Amygdala (tissue), 56 donors: Measurements from ENCODE around the gene HERC3.

Experiments used
- DNase-seq, 56 donors: peaks; one replicate each; lab custom pipeline; 2025; lab: John Stamatoyannopoulos, UW

HERC3 gene

DNA sequence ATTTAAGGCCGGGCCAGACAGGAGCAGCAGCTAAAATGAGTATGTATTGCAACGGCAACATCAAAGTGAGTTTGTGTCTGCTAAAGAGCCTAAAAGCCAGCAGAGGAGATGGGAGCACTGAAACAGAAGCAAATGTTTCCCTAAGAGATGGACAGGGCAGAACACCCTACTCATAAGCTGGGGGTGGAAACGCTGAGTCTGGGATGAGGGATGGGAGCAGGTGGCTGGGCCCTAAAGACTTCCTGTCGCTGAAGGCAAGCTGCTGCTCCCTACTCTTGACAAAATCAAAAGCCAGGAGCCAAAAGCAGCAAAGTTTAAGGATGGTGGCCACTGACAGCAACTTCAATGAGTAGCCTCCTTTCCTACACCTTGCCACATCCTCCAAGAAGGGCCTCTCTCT is 145.9 kb downstream of the HERC3 start:
- no peak for DNase-seq

DNA sequence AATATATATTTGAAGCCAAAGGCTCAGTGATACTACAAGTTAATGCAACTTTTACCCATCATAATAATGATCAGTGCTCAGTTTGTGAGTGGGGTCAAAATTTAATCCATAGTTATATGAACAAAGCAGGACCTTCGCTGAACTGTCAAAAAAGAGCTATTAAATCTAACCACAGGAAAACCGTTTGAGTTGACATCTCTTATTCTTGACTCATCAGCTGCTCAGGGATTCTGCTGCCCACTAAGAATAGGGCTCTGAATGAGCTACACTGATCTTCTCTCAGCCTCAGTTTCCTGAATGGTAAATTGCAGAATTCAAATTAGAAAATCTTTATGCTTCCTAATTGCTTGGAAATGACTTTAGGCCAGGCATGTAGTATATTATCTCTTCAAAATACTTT is 150.3 kb downstream of the HERC3 start:
- DNase-seq, result no peak

DNA sequence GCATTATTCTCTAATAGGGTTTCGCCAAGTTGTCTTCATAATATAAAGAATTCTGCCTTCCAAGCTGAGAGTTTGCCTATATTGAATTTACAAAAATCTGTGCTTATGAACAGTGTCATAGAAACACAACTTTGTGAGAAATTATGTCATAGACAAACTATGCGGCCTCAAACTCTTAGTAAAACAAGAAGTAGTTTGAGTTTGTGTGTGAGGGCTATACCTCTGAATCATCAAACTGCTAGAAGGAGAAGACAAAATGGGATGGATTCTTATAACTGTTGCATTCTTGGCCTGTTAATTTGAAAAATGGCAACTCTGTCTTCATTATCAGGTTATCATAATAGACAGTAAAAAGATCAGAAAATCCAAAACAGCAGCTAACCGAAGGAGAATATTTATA is 151.4 kb downstream of the HERC3 start:
- no peak for DNase-seq

DNA sequence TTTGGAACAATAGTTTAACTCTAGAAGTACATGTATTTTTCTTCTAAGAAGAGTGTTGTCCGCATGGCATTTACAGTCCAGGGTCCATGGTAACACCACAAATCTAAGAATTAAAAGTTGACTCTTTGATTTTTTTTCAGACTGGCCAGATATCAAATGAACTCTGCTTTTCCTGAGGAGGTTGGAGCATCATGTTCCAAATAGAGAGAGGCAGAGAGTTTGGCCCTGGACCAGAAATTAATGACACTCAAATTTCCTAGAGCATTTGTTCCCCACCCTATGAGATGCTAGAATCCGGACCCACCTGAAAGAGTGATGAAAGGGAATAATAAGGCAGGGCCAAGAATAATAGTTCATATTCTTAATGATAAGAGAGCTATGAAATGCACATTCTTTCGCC is 152.3 kb downstream of the HERC3 start:
- DNase-seq, result no peak

DNA sequence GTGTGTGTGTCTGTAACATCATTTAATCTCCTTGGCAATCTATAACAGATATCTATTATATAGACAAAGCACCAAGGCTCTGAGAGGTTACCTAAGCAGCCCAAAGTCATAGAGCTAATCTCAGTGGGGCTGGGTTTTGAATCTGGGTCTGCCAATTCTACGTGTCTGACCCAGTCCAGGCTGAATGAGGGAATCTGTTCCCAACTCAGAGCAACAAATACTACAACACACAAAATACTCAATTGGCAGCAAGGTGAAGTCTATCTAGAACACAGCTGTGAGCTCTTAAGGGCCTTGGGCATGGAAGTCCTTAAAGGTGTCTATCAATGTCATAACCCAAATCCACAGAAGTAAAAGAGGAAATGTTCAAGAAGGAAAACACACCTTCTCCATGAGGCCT is 152.9 kb downstream of the HERC3 start:
- no peak for DNase-seq

DNA sequence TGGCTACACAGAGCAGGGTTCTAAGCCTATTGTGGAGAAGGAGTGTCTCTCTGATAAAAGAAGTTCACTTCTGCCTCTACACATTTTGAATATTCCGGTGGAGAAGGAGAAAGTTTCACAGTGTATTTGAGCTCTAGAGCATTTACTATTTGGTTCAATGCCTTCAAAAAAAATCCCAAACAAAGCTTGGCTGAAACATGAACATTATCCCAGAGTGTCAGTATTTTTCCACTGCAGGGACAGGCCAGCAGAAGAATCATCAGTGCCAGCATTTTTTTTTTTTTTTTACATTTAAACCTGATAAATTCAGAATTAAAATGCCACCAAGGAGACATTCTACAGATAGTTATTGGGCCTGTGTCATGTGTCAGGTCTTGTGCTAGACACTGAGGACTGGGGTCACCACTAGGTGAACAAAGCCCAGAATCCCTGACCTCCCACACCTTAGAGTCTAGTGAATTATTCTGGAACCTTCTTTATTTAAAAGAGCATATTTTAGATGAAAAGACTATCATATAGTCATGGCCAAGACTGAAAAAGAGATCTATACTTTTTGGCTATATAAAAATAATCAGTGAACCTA is 153.4 kb downstream of the HERC3 start:
- DNase-seq, result no peak

DNA sequence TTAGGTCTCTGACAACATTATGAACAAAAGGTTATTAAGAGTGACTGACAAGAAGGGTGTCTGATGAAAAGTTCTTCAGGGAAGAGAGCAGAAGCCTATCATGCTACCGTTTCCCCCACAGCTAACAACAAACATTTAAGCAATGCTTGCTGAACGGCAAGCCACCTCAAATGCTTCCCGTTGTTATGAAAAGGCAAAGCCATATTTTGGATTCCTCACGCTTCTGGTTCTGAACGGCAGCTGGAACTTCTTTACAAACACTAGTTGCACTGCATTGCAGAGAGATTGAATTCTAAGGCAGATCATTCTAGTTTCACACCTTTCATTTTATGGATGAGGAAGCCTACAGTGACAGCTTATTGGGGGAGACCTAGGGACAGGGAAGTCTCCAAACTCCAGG is 153.9 kb downstream of the HERC3 start:
- no peak for DNase-seq

DNA sequence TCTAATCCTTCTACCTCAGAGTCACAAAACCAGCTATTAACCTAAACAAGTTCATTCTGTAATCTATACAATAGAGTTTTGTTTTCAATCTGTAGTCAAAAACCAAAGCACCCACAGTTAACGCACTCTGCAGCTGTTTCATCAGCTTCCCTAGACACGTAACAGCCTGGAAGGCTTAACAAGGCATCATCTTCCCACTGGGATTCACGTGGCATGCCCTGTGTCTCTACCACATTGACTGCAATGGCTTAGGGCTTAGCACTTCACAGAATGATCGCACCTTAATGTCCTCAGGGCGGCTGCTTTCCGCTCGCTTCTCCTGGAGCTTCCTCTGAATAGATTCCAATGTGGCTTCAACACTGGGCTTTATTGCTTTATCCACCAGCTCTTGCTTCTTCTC is 155.1 kb downstream of the HERC3 start:
- no peak for DNase-seq

DNA sequence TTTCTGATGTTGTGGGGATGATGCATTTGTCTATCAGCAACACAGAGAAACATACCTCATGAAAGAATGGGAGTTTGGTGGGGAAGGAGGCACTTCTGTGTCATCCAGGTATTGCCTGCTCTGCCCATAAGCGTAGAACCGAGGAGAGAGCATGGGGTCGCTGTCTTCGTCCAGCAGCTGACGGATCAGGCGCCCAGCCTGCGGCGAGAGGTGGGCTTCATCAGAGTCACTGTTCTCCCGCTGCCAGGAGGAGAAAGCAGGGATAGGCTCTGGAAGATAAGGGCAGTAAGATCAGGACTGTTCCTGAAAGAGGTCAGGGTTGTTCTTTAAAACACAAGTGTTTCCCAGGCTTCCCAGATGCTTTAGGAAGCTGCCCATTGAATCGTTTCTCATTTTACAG is 158.1 kb downstream of the HERC3 start:
- no peak for DNase-seq

DNA sequence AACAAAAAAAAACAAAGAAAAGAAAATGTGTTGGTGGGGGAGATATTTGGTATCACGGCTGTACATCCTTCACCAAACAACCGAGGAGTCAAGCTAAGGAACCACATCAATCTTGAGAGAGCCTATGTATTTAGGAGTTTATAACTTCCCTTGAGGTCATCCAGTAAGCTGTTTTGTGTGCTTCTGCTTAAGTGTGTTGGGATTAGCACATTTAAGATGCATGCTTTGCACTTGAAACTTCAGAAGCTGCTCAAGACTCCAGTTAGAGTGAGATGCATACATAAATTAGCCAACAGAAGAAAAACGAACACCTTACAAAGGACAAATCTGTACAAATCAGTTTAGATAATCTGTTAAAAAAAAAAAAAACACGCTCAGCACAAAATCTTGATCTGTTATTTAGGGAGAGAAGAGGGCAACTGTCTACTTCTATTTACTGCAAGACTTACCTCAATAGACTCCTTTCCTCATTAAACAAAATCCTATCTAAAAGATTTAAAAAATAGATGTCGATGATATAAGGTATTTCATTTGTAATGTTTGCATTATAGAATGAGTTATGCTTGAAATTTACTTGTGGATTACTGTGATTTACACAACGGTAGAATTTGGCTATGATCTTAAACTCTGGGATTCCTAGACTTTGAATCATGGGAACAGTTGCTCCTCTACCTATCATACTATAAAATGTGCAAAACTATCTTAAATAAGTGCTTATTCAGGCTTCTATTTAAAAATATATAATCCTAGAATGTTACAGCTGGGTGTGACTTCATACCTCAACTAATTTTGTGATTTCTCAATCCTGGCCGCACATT is 159.2 kb downstream of the HERC3 start:
- DNase-seq, result no peak

DNA sequence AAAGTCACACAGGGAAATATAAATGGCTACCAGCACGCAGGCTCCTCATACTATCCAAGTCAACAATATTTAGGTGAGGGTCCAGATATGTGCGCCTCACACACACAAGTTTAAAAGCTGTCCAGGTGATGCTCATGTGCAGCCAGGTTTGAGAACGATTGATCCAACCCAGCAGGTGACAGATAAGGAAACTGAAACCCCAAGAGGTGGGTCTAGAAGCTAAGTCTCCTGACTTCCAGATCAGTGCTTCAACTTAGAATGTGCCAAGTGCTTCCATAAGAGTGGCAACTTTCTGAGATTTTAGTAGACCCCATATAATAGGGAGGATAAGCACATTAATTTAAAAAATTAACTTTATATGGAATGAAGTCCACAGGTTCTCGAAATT is 159.8 kb downstream of the HERC3 start:
- DNase-seq, result no peak

DNA sequence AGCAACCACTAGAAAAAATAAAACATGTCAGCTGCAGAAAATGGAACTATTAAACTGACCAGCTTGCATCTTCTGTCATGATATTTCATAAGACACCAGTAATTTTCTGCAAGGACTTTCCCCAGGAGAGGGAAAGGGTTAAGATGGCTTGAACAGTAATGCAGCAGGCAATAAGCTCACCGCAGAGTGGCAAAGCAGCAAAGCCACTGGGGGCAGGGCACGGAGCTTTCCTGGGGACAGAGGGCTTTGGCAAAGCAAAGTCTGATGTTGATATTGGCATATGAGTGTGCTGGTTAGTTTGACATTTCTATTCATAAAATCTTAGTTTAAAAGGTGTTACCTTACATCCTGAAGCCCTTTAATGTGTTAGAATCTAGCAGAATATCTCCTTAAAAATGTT is 160.5 kb downstream of the HERC3 start:
- no peak for DNase-seq

DNA sequence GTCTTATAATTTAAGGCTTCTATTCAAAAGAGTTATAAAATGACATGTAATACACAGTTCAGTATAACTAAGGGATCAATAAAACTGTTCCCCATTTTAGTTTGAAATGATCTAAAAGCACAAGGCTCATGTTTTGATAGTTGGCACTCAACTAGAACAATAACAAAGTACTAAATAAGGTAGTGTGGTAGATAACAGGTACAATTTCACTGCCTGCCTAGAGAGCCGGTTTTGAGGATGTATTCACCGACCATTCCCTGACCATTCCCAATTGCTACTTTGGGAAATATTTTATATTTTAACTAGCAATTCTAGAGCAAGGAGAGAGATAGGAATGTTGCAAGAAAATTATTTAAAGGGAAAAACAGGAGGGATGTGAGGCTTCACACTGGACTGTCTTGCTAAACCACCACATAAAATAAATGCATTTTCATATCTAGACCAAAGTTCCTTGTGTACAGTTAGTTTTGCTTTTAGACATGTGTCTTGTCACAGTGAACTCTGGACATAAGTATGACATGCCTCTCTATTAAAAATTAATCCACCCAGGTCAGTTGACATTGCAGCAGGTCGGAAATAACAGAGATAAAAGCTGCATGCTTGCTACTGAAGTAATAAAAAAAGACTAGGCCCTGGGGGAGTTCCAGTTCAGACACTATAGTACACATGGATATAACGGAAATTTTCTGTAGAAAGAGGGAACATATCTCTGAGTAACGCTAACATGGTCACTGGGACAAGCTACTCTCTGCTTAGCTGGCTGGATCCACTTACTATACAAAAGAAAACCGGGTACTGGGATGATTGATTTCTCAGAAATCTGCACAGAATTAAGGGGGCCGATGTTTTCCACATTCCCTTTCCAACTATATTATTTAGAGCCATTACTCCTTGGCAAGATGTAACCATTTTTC is 161.6 kb downstream of the HERC3 start:
- DNase-seq, result no peak

DNA sequence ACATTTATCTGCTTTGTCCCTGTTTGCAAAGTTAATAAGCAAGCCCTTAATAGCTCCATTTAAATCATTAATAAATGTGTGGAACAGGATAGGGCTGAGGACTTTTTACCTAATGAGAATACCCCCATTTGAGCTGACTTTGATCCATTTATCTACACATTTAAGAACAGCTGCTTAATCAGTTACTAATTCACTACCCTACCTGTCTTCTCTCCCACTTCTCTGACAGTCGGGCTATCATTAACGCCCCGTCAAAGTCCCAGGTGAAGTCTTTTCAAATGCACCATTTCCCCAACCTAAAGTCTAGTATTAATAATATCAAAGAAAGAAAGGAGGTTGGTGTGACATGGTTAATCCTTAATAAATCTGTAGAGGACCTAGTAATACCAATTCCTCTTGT is 162.5 kb downstream of the HERC3 start:
- no peak for DNase-seq

DNA sequence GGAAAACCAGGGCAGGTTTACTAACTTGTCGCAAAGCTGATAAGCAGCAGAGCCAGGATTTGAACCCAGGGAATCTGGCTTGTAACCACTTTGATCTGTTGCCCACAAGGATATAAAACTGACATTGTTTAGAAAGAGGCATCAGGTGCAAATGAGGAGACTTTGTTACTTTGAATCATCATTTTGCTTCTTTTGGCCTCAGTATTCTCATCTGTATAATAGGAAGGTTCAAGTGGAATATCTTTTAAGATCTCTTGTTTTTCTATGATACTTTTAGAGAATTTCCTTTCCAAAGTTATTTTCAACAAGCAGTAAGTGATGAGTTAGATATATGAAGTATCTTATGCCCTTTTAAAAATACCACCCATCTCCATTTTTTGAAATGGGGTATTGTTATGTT is 163.2 kb downstream of the HERC3 start:
- no peak for DNase-seq

DNA sequence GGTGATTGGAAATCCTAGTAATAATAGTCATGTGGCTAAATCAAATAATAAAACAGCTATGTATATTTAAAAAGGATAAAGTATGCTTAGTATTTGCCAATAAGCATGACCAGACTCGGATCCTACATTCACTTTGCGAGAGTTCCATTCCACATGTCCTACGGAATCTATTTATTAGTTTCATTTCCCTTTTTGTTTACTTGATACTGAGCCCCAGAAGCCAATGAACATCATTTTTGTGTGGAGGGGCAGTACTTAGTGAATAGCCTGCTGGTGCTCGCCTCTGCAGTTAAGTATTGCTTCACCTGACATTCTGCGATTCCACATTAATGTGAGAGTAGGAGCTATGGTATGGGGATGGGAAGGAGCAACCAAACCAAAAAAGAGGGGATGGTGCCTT is 163.9 kb downstream of the HERC3 start:
- DNase-seq, result no peak

DNA sequence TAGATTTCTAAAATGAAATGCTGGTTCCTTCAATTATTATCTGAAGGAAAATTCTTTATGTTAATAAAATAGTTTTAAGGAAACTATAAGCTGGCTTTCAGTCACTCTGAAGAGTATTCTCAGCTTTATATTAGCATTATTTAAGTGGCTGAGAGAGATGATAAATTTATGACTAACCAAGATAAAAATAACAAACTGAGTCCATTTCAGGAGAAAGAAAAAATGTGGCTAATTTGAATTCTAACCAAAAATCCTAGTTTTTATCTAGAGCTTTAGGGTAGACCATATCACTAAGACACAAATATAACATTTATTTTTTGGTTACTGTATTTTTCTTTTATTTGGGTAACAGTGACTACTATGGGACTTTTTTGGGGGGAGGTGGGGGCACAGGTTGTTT is 164.8 kb downstream of the HERC3 start:
- no peak for DNase-seq

DNA sequence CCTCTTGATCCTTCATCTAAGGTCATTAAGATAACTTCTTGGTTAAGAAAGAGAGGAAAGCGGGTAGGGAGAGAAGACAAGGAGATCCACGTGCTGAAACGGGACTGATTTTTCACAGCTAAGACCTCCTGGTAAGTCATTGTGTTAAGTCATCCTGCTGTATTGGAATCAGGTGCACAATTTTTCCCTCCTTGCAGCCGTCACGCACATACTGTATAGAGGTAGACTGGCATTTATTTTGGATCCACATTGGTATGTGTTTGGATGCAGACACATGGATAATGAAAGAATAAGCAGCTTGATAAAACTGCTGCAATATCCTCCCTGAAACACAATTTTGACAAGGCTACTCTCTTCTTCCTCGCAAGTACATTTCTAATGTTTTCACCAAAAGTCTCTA is 165.5 kb downstream of the HERC3 start:
- no peak for DNase-seq
